Peyer's patch (tissue), 4 donors: Measurements from ENCODE around the gene MAB21L4.
"Not testable (repeated sequence)": the region's sequence is repeated elsewhere in the genome, so short reads cannot be mapped to it uniquely, and the experiment has no call there.

Source experiments
- CTCF ChIP-seq, 6 experiments: fragments of 450-650 bp in 4 of 6; fragments of 200-600 bp in 2 of 6; sonication (generic) in 1 of 6; IDR thresholded peaks; one replicate each; pipeline ENCODE4 v1.5.1; 2017 to 2019; ENCODE audit warnings: antibody characterized with exemption in 6 of 6, mild to moderate bottlenecking in 3 of 6, moderate library complexity in 1 of 6
- POLR2A ChIP-seq, 2 donors: fragments of 450-650 bp; IDR thresholded peaks; one replicate each; pipeline ENCODE4 v1.5.1; 2017; ENCODE audit warnings: antibody characterized with exemption in 2 of 2, mild to moderate bottlenecking in 2 of 2, moderate library complexity in 2 of 2

DNA sequence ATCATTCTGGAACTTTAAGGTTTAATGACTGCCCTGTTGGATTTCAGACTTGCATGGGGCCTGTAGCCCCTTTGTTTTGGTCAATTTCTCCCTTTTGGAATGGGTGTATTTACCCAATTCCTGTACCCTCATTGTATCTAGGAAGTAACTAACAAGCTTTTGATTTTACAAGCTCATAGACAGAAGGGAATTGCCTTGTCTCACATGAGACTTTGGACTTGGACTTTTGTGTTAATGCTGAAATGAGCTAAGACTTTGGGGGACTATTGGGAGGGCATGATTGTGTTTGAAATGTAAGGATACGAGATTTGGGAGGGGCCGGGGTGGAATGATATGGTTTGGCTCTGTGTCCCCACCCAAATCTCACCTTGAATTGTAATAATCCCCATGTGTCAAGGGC is 49.6 kb downstream of the MAB21L4 start:
- TF ChIP-seq CTCF, POLR2A (IDR thresholded peaks at IDR 0.05): not testable (repeated sequence)
